WTC11 (cell line): Measurements from ENCODE around the gene RGSL1. TPM values are rescaled to one million over a fixed set of nuclear protein-coding genes. Genes with fewer than 3 reads are reported as not detected.

Experiments
- ATAC-seq: fragments of 200-7000 bp; cut with Tn5 transposase; 2 replicates; pipeline ENCODE4 v1.10.0; 2021; ENCODE audit warnings: mild to moderate bottlenecking, moderate library complexity
- CTCF ChIA-PET: fragments of 300-600 bp; sonication (Branson Sonifier 250); formaldehyde crosslinking; loops from one replicate; lab custom pipeline; 2021; ENCODE audit warnings: antibody characterized with exemption; lab: Charles Lee
- POLR2A ChIA-PET: fragments of 350-600 bp; sonication (Branson Sonifier 250); formaldehyde crosslinking; loops from one replicate; lab custom pipeline; 2021; ENCODE audit warnings: antibody characterized with exemption; lab: Charles Lee
- DNase-seq: peaks from one replicate; pipeline ENCODE4 v3.0.0; 2021; ENCODE audit warnings: low spot score
- H3K27ac Mint-ChIP-seq: 2 replicates; pipeline ENCODE4 v1.8.0; 2021; ENCODE audit warnings: mixed read lengths
- H3K27me3 Mint-ChIP-seq: 2 replicates; pipeline ENCODE4 v1.8.0; 2021; ENCODE audit warnings: low read depth, mild to moderate bottlenecking, moderate library complexity, mixed read lengths
- H3K36me3 Mint-ChIP-seq: 2 replicates; pipeline ENCODE4 v1.8.0; 2021; ENCODE audit warnings: mixed read lengths
- H3K4me1 Mint-ChIP-seq: 2 replicates; pipeline ENCODE4 v1.8.0; 2022; ENCODE audit warnings: mixed read lengths
- H3K4me3 Mint-ChIP-seq: 2 replicates; pipeline ENCODE4 v1.8.0; 2021; ENCODE audit warnings: mild to moderate bottlenecking, moderate library complexity, mixed read lengths
- H3K9me3 Mint-ChIP-seq: 2 replicates; pipeline ENCODE4 v1.8.0; 2021; ENCODE audit warnings: mixed read lengths
- AR ChIP-seq: fragments of 250-450 bp; sonication (Bioruptor Pico); IDR thresholded peaks from 2 replicates; pipeline ENCODE4 v1.9.0; 2021; ENCODE audit warnings: mild to moderate bottlenecking
- CBFB ChIP-seq: sonication (generic); formaldehyde crosslinking; IDR thresholded peaks from 2 replicates; pipeline ENCODE4 v1.8.1; 2022; ENCODE audit warnings: mild to moderate bottlenecking, low read depth, missing genetic modification reagents
- CDX4 ChIP-seq: fragments of 250-450 bp; sonication (Bioruptor Pico); IDR thresholded peaks from 2 replicates; pipeline ENCODE4 v1.9.0; 2021; ENCODE audit warnings: moderate library complexity, mild to moderate bottlenecking, inconsistent platforms, borderline replicate concordance
- ERG ChIP-seq: fragments of 250-450 bp; sonication (Bioruptor Pico); IDR thresholded peaks from 2 replicates; pipeline ENCODE4 v1.8.0; 2021; ENCODE audit warnings: mild to moderate bottlenecking
- FOXP1 ChIP-seq: sonication (generic); formaldehyde crosslinking; IDR thresholded peaks from 2 replicates; pipeline ENCODE4 v1.8.0; 2022; ENCODE audit warnings: missing genetic modification reagents, mild to moderate bottlenecking, moderate library complexity, borderline replicate concordance
- GABPB1 ChIP-seq: sonication (generic); formaldehyde crosslinking; IDR thresholded peaks from 2 replicates; pipeline ENCODE4 v1.8.1; 2023; ENCODE audit warnings: mild to moderate bottlenecking, missing genetic modification reagents
- HMGA2 ChIP-seq: fragments of 250-450 bp; sonication (Bioruptor Pico); IDR thresholded peaks from 2 replicates; pipeline ENCODE4 v1.4.0; 2021; ENCODE audit warnings: mild to moderate bottlenecking, moderate library complexity
- JUN ChIP-seq: sonication (generic); formaldehyde crosslinking; IDR thresholded peaks from 2 replicates; pipeline ENCODE4 v1.8.0; 2023; ENCODE audit warnings: mild to moderate bottlenecking, missing genetic modification reagents
- MYBL2 ChIP-seq: sonication (generic); formaldehyde crosslinking; IDR thresholded peaks from 2 replicates; pipeline ENCODE4 v1.8.1; 2023; ENCODE audit warnings: mild to moderate bottlenecking, moderate library complexity, missing genetic modification reagents
- PRRX2 ChIP-seq: fragments of 250-450 bp; sonication (Bioruptor Pico); IDR thresholded peaks from 2 replicates; pipeline ENCODE4 v1.8.0; 2021; ENCODE audit warnings: mild to moderate bottlenecking
- RELA ChIP-seq: sonication (generic); formaldehyde crosslinking; IDR thresholded peaks from 2 replicates; pipeline ENCODE4 v1.8.1; 2022; ENCODE audit warnings: missing genetic modification reagents, mild to moderate bottlenecking, borderline replicate concordance
- SMAD4 ChIP-seq: sonication (generic); formaldehyde crosslinking; IDR thresholded peaks from 2 replicates; pipeline ENCODE4 v1.8.0; 2022; ENCODE audit warnings: mild to moderate bottlenecking, missing genetic modification reagents
- ZMAT4 ChIP-seq: fragments of 250-450 bp; sonication (Bioruptor Pico); IDR thresholded peaks from 2 replicates; pipeline ENCODE4 v1.9.0; 2021; ENCODE audit warnings: mild to moderate bottlenecking
- ZSCAN18 ChIP-seq: fragments of 250-450 bp; sonication (Bioruptor Pico); IDR thresholded peaks from 2 replicates; pipeline ENCODE4 v2.1.2; 2022; ENCODE audit warnings: mild to moderate bottlenecking, moderate library complexity
- total RNA-seq: library from RNA; stranded (reverse); gene quantifications from 3 replicates; pipeline ENCODE4 v1.2.3, GENCODE V29; 2021
- TF ChIP-seq, protein P1 (sequence below): sonication (generic); formaldehyde crosslinking; IDR thresholded peaks from 2 replicates; pipeline ENCODE4 v1.8.1; 2022; ENCODE audit warnings: low read depth, missing genetic modification reagents, borderline replicate concordance
- TF ChIP-seq, protein P2 (sequence below): sonication (generic); formaldehyde crosslinking; IDR thresholded peaks from 2 replicates; pipeline ENCODE4 v1.8.0; 2022; ENCODE audit warnings: mild to moderate bottlenecking, missing genetic modification reagents

RGSL1 gene
- total RNA-seq, 1 experiment from 2014 or later = not detected

DNA sequence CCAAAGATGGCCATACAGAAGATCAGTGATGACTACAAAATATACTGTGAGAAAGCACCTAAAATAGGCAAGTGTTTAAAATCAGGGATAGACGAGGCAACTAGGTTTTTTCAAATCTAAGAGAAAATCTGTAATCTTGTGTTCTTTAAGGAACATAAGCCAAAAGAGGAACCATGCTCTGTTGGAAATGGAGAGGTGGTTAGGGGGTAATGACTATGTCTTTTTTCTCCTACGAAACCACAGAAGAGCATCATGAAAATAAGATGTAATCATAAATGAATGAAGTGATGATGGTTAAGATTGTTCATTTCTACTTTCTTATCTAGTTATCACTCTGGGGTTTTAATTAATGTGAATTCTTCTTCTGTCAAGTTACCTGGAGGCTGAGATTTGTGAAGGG is 43.1 kb downstream of the RGSL1 start:
- ATAC-seq (no peak), DNase-seq (no peak)
- ChIA-PET CTCF (no interaction called here), POLR2A (no interaction called here)
- H3K36me3 Mint-ChIP-seq = no peaks in the 10 kb centered on the region
- H3K27me3 Mint-ChIP-seq = no peaks in the 10 kb centered on the region; the same call in 1 of the 2 replicates
- no peak overlapping the region for H3K27ac Mint-ChIP-seq
- H3K4me1 Mint-ChIP-seq = no peaks in the 10 kb centered on the region
- no peak for TF ChIP-seq PRRX2 (CRISPR knock-in tag)
- TF ChIP-seq GABPB1 (CRISPR knock-in tag) = no peak
- no peak for TF ChIP-seq FOXP1 (CRISPR knock-in tag)
- no peak for TF ChIP-seq ZMAT4 (CRISPR knock-in tag)
- TF ChIP-seq SMAD4 = no peak
- TF ChIP-seq, protein P1, sequence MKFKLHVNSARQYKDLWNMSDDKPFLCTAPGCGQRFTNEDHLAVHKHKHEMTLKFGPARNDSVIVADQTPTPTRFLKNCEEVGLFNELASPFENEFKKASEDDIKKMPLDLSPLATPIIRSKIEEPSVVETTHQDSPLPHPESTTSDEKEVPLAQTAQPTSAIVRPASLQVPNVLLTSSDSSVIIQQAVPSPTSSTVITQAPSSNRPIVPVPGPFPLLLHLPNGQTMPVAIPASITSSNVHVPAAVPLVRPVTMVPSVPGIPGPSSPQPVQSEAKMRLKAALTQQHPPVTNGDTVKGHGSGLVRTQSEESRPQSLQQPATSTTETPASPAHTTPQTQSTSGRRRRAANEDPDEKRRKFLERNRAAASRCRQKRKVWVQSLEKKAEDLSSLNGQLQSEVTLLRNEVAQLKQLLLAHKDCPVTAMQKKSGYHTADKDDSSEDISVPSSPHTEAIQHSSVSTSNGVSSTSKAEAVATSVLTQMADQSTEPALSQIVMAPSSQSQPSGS = no peak
- H3K4me3 Mint-ChIP-seq = no peak overlapping the region
- peaks cover 5% of the 10 kb centered on the region for H3K9me3 Mint-ChIP-seq

DNA sequence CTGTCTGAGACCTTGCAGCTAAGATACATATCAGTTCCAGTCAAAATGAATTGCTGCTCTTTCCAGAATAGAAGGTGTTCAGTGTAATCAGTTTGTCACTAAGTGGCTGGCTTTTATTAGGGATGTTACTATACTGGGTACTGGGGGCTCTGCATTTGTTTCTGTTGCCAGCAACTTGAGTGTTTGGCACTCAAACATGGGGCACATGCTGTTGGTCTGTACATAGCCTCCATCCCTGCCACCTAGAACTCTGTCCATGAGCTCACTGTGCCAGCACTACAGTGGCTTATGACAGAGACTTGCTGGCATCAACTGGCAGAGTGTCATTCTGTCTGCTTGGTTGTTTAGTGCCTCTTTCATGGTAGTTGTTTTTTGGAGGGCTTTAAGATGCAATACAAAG is 45.1 kb downstream of the RGSL1 start:
- Mint-ChIP-seq H3K4me1 (no peaks in the 10 kb centered on the region), H3K27me3 (no peaks in the 10 kb centered on the region; the same call in 1 of the 2 replicates), H3K36me3 (no peaks in the 10 kb centered on the region), H3K27ac (no peak overlapping the region), H3K9me3 (peaks cover 5% of the 10 kb centered on the region), H3K4me3 (no peak overlapping the region)
- no peak for TF ChIP-seq JUN (CRISPR knock-in tag)
- TF ChIP-seq RELA = no peak
- TF ChIP-seq CBFB (CRISPR knock-in tag) = no peak
- TF ChIP-seq, protein P2, sequence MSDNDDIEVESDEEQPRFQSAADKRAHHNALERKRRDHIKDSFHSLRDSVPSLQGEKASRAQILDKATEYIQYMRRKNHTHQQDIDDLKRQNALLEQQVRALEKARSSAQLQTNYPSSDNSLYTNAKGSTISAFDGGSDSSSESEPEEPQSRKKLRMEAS = no peak
- TF ChIP-seq CDX4 (CRISPR knock-in tag) = no peak
- TF ChIP-seq AR (CRISPR knock-in tag) = no peak
- TF ChIP-seq HMGA2 (CRISPR knock-in tag) = no peak
- no peak for TF ChIP-seq FOXP1 (CRISPR knock-in tag)
- TF ChIP-seq MYBL2 (CRISPR knock-in tag) = no peak
- TF ChIP-seq ZSCAN18 (CRISPR knock-in tag) = no peak
- no peak for TF ChIP-seq ERG (CRISPR knock-in tag)
- CTCF ChIA-PET = interaction anchor here (1.2 kb wide), 1 partner anchor 1170 kb away, joined by 3 read pairs; no protein-coding TSS in a partner anchor
- POLR2A ChIA-PET = no interaction called here
- ATAC-seq (no peak), DNase-seq (no peak)
